Activated T-cell treated with anti-CD3 and anti-CD28 coated beads, Interleukin-2, amount 50 U/mL, for 1 hour (primary cell): ENCODE measurements around the gene CXorf49.

Experiments
- DNase-seq: peaks from one replicate; pipeline ENCODE4 v3.0.0-alpha.2; 2020

Gene CXorf49

GRCh38 chrX:71671043-71671780, 46.9 kb downstream of the CXorf49 start:
- DNase-seq = no peak

- peak; percentile 41 for DNase-seq
Observed at GRCh38 chrX:71669947-71670346, 48.1 kb downstream of the CXorf49 start.

GRCh38 chrX:71669492-71669891, 48.6 kb downstream of the CXorf49 start:
- DNase-seq = no peak

- DNase-seq = no peak
Observed at GRCh38 chrX:71668248-71668595, 49.9 kb downstream of the CXorf49 start.

GRCh38 chrX:71667328-71668247, 50.5 kb downstream of the CXorf49 start, which contains the start of gene LOC101059915:
Gene LOC101059915, plus strand, starts transcription at chrX:71667546.
- no peak for DNase-seq

- no peak for DNase-seq
Observed at GRCh38 chrX:71666240-71667223, 51.6 kb downstream of the CXorf49 start.

GRCh38 chrX:71665747-71666146, 52.3 kb downstream of the CXorf49 start:
- DNase-seq = no peak

- DNase-seq = no peak
Observed at GRCh38 chrX:71664889-71665491, 53.1 kb downstream of the CXorf49 start.
